Ishikawa (cell line): ENCODE measurements around the gene MLNR.

ENCODE experiments used
- NFIC ChIP-seq: IDR thresholded peaks from 2 replicates; pipeline ENCODE4 v1.6.1; 2012
- TAF1 ChIP-seq: IDR thresholded peaks from 2 replicates; pipeline ENCODE4 v1.6.1; 2012; ENCODE audit warnings: low read depth, mild to moderate bottlenecking
- TF ChIP-seq, protein P1 (sequence below): IDR thresholded peaks from 2 replicates; pipeline ENCODE4 v1.6.1; 2012
- TF ChIP-seq, protein P2 (sequence below): IDR thresholded peaks from 2 replicates; pipeline ENCODE4 v1.6.1; 2012; ENCODE audit warnings: low read depth, mild to moderate bottlenecking

DNA sequence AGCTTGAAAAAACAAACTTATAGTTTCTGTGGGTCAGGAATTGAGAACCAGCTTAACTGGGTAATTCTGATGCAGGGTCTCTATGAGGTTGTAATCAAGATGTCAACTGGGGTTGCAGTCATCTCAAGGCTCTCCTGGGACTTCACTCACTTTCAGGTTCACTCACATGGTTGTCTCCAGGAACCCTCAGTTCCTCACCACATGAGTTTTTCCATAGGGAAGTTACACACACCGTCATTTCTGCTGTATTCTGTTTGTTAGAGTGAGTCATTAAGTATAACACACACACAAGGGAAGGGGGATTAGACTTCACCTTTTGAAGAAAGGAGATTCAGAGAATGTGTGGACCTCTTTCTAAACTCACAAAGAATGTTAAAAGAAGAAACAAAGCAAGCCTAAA lies 34.9 kb upstream of the MLNR start:
- TF ChIP-seq TAF1 (no peak), NFIC (no peak)
- TF ChIP-seq, protein P1, sequence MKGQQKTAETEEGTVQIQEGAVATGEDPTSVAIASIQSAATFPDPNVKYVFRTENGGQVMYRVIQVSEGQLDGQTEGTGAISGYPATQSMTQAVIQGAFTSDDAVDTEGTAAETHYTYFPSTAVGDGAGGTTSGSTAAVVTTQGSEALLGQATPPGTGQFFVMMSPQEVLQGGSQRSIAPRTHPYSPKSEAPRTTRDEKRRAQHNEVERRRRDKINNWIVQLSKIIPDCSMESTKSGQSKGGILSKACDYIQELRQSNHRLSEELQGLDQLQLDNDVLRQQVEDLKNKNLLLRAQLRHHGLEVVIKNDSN = no peak
- TF ChIP-seq, protein P2, sequence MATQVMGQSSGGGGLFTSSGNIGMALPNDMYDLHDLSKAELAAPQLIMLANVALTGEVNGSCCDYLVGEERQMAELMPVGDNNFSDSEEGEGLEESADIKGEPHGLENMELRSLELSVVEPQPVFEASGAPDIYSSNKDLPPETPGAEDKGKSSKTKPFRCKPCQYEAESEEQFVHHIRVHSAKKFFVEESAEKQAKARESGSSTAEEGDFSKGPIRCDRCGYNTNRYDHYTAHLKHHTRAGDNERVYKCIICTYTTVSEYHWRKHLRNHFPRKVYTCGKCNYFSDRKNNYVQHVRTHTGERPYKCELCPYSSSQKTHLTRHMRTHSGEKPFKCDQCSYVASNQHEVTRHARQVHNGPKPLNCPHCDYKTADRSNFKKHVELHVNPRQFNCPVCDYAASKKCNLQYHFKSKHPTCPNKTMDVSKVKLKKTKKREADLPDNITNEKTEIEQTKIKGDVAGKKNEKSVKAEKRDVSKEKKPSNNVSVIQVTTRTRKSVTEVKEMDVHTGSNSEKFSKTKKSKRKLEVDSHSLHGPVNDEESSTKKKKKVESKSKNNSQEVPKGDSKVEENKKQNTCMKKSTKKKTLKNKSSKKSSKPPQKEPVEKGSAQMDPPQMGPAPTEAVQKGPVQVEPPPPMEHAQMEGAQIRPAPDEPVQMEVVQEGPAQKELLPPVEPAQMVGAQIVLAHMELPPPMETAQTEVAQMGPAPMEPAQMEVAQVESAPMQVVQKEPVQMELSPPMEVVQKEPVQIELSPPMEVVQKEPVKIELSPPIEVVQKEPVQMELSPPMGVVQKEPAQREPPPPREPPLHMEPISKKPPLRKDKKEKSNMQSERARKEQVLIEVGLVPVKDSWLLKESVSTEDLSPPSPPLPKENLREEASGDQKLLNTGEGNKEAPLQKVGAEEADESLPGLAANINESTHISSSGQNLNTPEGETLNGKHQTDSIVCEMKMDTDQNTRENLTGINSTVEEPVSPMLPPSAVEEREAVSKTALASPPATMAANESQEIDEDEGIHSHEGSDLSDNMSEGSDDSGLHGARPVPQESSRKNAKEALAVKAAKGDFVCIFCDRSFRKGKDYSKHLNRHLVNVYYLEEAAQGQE = no peak
